NT2/D1 (cell line): ENCODE results near the gene CAMK2N2.

Experiments used
- SUZ12 ChIP-seq: IDR thresholded peaks from 2 replicates; pipeline ENCODE4 v1.6.1; 2011; ENCODE audit not compliant: insufficient read length, insufficient read depth; ENCODE audit errors: extremely low read depth
- YY1 ChIP-seq: IDR thresholded peaks from 2 replicates; pipeline ENCODE4 v1.6.1; 2011; ENCODE audit not compliant: insufficient read length, insufficient read depth
- ZNF274 ChIP-seq: IDR thresholded peaks from 2 replicates; pipeline ENCODE4 v1.6.1; 2011; ENCODE audit warnings: mild to moderate bottlenecking, low read depth, low read length

- no peak for TF ChIP-seq SUZ12
- TF ChIP-seq ZNF274 = no peak
- no peak for TF ChIP-seq YY1
Observed at GRCh38 chr3:184238246-184238818, 23.0 kb downstream of the CAMK2N2 start.
